ENCODE measurements around the gene SELENOM.

Gene SELENOM

GRCh38 chr22:31144223-31144622 is 36.9 kb upstream of the SELENOM start:
- Histone ChIP-seq H3K79me2 (ENCODE audit: insufficient read depth, low read depth) (no peaks in the 10 kb centered on the region), H3K9ac (no peak overlapping the region), H3K4me3 (IDR thresholded peaks at IDR 0.05; ENCODE audit: insufficient read depth, low read depth, low read length) (no peak overlapping the region), H4K20me1 (ENCODE audit: insufficient read depth) (no peaks in the 10 kb centered on the region), H3K27ac (no peak overlapping the region), H3K27me3 (ENCODE audit: insufficient read depth, low read depth) (peaks cover 2% of the 10 kb centered on the region; the same call in 1 of the 2 replicates), H3K4me2 (no peak overlapping the region), H2AFZ (ENCODE audit: low read depth) (no peak overlapping the region), H3K36me3 (ENCODE audit: insufficient read depth) (no peaks in the 10 kb centered on the region), H3K4me1 (ENCODE audit: low read depth, poor library complexity, severe bottlenecking) (no peaks in the 10 kb centered on the region)
- no peak for TF ChIP-seq CTCF (conservative IDR thresholded peaks at IDR 0.05; ENCODE audit: low read depth, low read length)

- no peak for TF ChIP-seq CTCF (conservative IDR thresholded peaks at IDR 0.05; ENCODE audit: low read depth, low read length)
- H3K9ac ChIP-seq: no peak overlapping the region
- no peaks in the 10 kb centered on the region for H3K4me1 ChIP-seq (ENCODE audit: low read depth, poor library complexity, severe bottlenecking)
- no peaks in the 10 kb centered on the region for H4K20me1 ChIP-seq (ENCODE audit: insufficient read depth)
- H3K79me2 ChIP-seq (ENCODE audit: insufficient read depth, low read depth): no peaks in the 10 kb centered on the region
- no peak overlapping the region for H3K4me3 ChIP-seq (IDR thresholded peaks at IDR 0.05; ENCODE audit: insufficient read depth, low read depth, low read length)
- no peak overlapping the region for H3K27ac ChIP-seq
- H2AFZ ChIP-seq (ENCODE audit: low read depth): no peak overlapping the region
- no peak overlapping the region for H3K4me2 ChIP-seq
- H3K27me3 ChIP-seq (ENCODE audit: insufficient read depth, low read depth): peaks cover 2% of the 10 kb centered on the region; the same call in 1 of the 2 replicates
- no peaks in the 10 kb centered on the region for H3K36me3 ChIP-seq (ENCODE audit: insufficient read depth)
Observed at GRCh38 chr22:31143537-31143936, 36.2 kb upstream of the SELENOM start.

GRCh38 chr22:31143038-31143437 is 35.7 kb upstream of the SELENOM start:
- Histone ChIP-seq H3K79me2 (ENCODE audit: insufficient read depth, low read depth) (no peaks in the 10 kb centered on the region), H3K27ac (no peak overlapping the region), H3K4me3 (IDR thresholded peaks at IDR 0.05; ENCODE audit: insufficient read depth, low read depth, low read length) (no peak overlapping the region), H3K4me2 (no peak overlapping the region), H3K36me3 (ENCODE audit: insufficient read depth) (no peaks in the 10 kb centered on the region), H3K9ac (no peak overlapping the region), H2AFZ (ENCODE audit: low read depth) (no peak overlapping the region), H3K4me1 (ENCODE audit: low read depth, poor library complexity, severe bottlenecking) (no peaks in the 10 kb centered on the region), H3K27me3 (ENCODE audit: insufficient read depth, low read depth) (peaks cover 2% of the 10 kb centered on the region; the same call in 1 of the 2 replicates), H4K20me1 (ENCODE audit: insufficient read depth) (no peaks in the 10 kb centered on the region)
- TF ChIP-seq CTCF (conservative IDR thresholded peaks at IDR 0.05; ENCODE audit: low read depth, low read length): no peak

GRCh38 chr22:31142285-31142684 is 34.9 kb upstream of the SELENOM start:
- Histone ChIP-seq H3K36me3 (ENCODE audit: insufficient read depth) (no peaks in the 10 kb centered on the region), H3K79me2 (ENCODE audit: insufficient read depth, low read depth) (no peaks in the 10 kb centered on the region), H2AFZ (ENCODE audit: low read depth) (no peak overlapping the region), H4K20me1 (ENCODE audit: insufficient read depth) (no peaks in the 10 kb centered on the region), H3K4me3 (IDR thresholded peaks at IDR 0.05; ENCODE audit: insufficient read depth, low read depth, low read length) (no peak overlapping the region), H3K9ac (no peak overlapping the region), H3K4me2 (no peak overlapping the region), H3K27me3 (ENCODE audit: insufficient read depth, low read depth) (peaks cover 2% of the 10 kb centered on the region; the same call in 1 of the 2 replicates), H3K27ac (no peak overlapping the region), H3K4me1 (ENCODE audit: low read depth, poor library complexity, severe bottlenecking) (no peaks in the 10 kb centered on the region)
- no peak for TF ChIP-seq CTCF (conservative IDR thresholded peaks at IDR 0.05; ENCODE audit: low read depth, low read length)
